ENCODE results near the gene GCG.

GRCh38 chr2:162184359-162184758, 32.3 kb upstream of the GCG start:
- TF ChIP-seq, protein P1, sequence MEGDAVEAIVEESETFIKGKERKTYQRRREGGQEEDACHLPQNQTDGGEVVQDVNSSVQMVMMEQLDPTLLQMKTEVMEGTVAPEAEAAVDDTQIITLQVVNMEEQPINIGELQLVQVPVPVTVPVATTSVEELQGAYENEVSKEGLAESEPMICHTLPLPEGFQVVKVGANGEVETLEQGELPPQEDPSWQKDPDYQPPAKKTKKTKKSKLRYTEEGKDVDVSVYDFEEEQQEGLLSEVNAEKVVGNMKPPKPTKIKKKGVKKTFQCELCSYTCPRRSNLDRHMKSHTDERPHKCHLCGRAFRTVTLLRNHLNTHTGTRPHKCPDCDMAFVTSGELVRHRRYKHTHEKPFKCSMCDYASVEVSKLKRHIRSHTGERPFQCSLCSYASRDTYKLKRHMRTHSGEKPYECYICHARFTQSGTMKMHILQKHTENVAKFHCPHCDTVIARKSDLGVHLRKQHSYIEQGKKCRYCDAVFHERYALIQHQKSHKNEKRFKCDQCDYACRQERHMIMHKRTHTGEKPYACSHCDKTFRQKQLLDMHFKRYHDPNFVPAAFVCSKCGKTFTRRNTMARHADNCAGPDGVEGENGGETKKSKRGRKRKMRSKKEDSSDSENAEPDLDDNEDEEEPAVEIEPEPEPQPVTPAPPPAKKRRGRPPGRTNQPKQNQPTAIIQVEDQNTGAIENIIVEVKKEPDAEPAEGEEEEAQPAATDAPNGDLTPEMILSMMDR (IDR thresholded peaks at IDR 0.05): no peak
- TF ChIP-seq POLR2A (IDR thresholded peaks at IDR 0.05): no peak

All from tibial nerve (tissue), 3 donors.